ENCODE measurements around the gene JAK2. TPM values are rescaled to one million over a fixed set of nuclear protein-coding genes. Genes with fewer than 3 reads are reported as not detected.

Gene JAK2
- total and polyA plus RNA-seq, 9 of the 15 experiments (the other 6 are each of a cell fraction or from before 2014, with no cell fraction given), result 4.7 to 23.4 (median 15.3) TPM

GRCh38 chr9:4980086-4980727, 4.9 kb upstream of the JAK2 start:
- Histone ChIP-seq H2AFZ (ENCODE audit: low read depth, low read length) (no peak overlapping the region), H3K9me3 (replicated peaks; ENCODE audit: control insufficient read depth, insufficient read depth, low read depth, low read length) (no peaks in the 10 kb centered on the region), H4K20me1 (replicated peaks; ENCODE audit: control insufficient read depth, insufficient read depth, low read length) (no peaks in the 10 kb centered on the region), H3K79me2 (ENCODE audit: control insufficient read depth, insufficient read depth, low read length) (peaks cover 14% of the 10 kb centered on the region), H3K9me1 (ENCODE audit: control insufficient read depth, insufficient read depth, low read length) (no peaks in the 10 kb centered on the region), H3K4me3 (no peak overlapping the region), H3K4me2 (ENCODE audit: insufficient read depth, low read length) (no peak overlapping the region), H3K27me3 (ENCODE audit: control insufficient read depth in 2 of 2, insufficient read depth in 2 of 2, low read length in 2 of 2) (no peaks in the 10 kb centered on the region), H3K36me3 (ENCODE audit: control insufficient read depth, insufficient read depth, low read length) (no peaks in the 10 kb centered on the region), H3K9ac (ENCODE audit: insufficient read depth in 1 of 2, low read depth in 2 of 2, low read length in 2 of 2) (no peak overlapping the region), H3K4me1 (replicated peaks in 1 of 2; ENCODE audit: control insufficient read depth in 2 of 2, insufficient read depth in 2 of 2, low read length in 2 of 2) (peaks cover 11 to 23% of the 10 kb centered on the region in 2 experiments; a peak in 4 of 5 replicates), H3K27ac (ENCODE audit: extremely low read depth, low read depth, low read length) (no peak overlapping the region)
- WGBS (ENCODE audit: insufficient coverage, low coverage, missing lambda C conversion rate), result 22% methylated on average over 3 of the region's 4 CpGs
- ChIA-PET POLR2A (interaction anchor here (1.8 kb wide), 1 partner anchor 10 kb away, joined by 6 read pairs; no protein-coding TSS in a partner anchor), CTCF (ENCODE audit: low intra/inter-chr PET ratio) (no interaction called here)
- DNase-seq (ENCODE audit: extremely low read depth in 1 of 4, low spot score in 3 of 4) (no peak), FAIRE-seq (no peak), ATAC-seq (no peak)
- intact Hi-C loops (cut with micrococcal nuclease) (no loop called here), in situ Hi-C loops (cut with MboI) (loop anchor here (5.0 to 10.0 kb wide), 2 partner anchors 118 to 225 kb away; no protein-coding TSS in a partner anchor)
- BruUV-seq (replicated peaks), result no TSS peak
- TF ChIP-seq, protein P1, sequence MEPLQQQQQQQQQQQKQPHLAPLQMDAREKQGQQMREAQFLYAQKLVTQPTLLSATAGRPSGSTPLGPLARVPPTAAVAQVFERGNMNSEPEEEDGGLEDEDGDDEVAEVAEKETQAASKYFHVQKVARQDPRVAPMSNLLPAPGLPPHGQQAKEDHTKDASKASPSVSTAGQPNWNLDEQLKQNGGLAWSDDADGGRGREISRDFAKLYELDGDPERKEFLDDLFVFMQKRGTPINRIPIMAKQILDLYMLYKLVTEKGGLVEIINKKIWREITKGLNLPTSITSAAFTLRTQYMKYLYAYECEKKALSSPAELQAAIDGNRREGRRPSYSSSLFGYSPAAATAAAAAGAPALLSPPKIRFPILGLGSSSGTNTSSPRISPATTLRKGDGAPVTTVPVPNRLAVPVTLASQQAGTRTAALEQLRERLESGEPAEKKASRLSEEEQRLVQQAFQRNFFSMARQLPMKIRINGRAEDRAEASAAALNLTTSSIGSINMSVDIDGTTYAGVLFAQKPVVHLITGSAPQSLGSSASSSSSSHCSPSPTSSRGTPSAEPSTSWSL (CRISPR knock-in tag; IDR thresholded peaks at IDR 0.05; ENCODE audit: borderline replicate concordance), result no peak
- TF ChIP-seq FOXA1 (IDR thresholded peaks at IDR 0.05; ENCODE audit: borderline replicate concordance) (no peak), PRPF4 (IDR thresholded peaks at IDR 0.05; ENCODE audit: insufficient read depth, low read depth, low read length, poor library complexity, severe bottlenecking) (no peak), ZBTB8A (IDR thresholded peaks at IDR 0.05; ENCODE audit: partially characterized antibody) (no peak), BRD4 (IDR thresholded peaks at IDR 0.05) (no peak), JUND (IDR thresholded peaks at IDR 0.05; ENCODE audit: borderline replicate concordance, low read depth, low read length) (peak; percentile 8; the same call in 1 of the 2 replicates), JUND (tag; IDR thresholded peaks at IDR 0.05; ENCODE audit: borderline replicate concordance, low read depth, low read length) (no peak), PPARD (CRISPR knock-in tag; IDR thresholded peaks at IDR 0.05) (no peak), CTCF (IDR thresholded peaks at IDR 0.05 in 2 of 3, conservative IDR thresholded peaks at IDR 0.05 in 1 of 3; ENCODE audit: insufficient read depth in 2 of 3, low read depth in 1 of 3, low read length in 3 of 3) (no peak), ZZZ3 (IDR thresholded peaks at IDR 0.05) (no peak), CEBPG (CRISPR knock-in tag; IDR thresholded peaks at IDR 0.05) (no peak), CEBPG (tag; conservative IDR thresholded peaks at IDR 0.05 in 1 of 2, IDR thresholded peaks at IDR 0.05 in 1 of 2) (no peak), CBFA2T3 (IDR thresholded peaks at IDR 0.05) (peak; percentile 31; the same call in 1 of the 2 replicates), PRMT5 (CRISPR knock-in tag; IDR thresholded peaks at IDR 0.05) (no peak), PCBP2 (IDR thresholded peaks at IDR 0.05; ENCODE audit: low read depth, low read length, poor library complexity, severe bottlenecking) (no peak), EGR1 (conservative IDR thresholded peaks at IDR 0.05) (peak; percentile 22; the same call in 1 of the 2 replicates), E2F3 (CRISPR knock-in tag; IDR thresholded peaks at IDR 0.05) (no peak), ERF (CRISPR knock-in tag; IDR thresholded peaks at IDR 0.05) (no peak)
- TF ChIP-seq, protein P2, sequence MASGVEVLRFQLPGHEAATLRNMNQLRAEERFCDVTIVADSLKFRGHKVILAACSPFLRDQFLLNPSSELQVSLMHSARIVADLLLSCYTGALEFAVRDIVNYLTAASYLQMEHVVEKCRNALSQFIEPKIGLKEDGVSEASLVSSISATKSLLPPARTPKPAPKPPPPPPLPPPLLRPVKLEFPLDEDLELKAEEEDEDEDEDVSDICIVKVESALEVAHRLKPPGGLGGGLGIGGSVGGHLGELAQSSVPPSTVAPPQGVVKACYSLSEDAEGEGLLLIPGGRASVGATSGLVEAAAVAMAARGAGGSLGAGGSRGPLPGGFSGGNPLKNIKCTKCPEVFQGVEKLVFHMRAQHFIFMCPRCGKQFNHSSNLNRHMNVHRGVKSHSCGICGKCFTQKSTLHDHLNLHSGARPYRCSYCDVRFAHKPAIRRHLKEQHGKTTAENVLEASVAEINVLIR (CRISPR knock-in tag; IDR thresholded peaks at IDR 0.05), result no peak
